Stimulated activated CD8-positive, alpha-beta memory T cell treated with anti-CD3 and anti-CD28 coated beads, Interleukin-7, amount 100 ng/mL, for 1 hour (primary cell): ENCODE measurements around the gene DDX20.
"Not testable (repeated sequence)": the region's sequence is repeated elsewhere in the genome, so short reads cannot be mapped to it uniquely, and the experiment has no call there.

ENCODE experiments used
- DNase-seq, 2 donors: peaks; one replicate each; pipeline ENCODE4 v3.0.0-alpha.2; 2020; ENCODE audit warnings: low read depth in 2 of 2

DDX20 gene

GRCh38 chr1:111789666-111790316, 34.1 kb downstream of the DDX20 start:
- DNase-seq: no peak

GRCh38 chr1:111791776-111792175, 36.1 kb downstream of the DDX20 start:
- no peak for DNase-seq

- no peak for DNase-seq
Observed at GRCh38 chr1:111792249-111792648, 36.5 kb downstream of the DDX20 start.

- no peak for DNase-seq
Observed at GRCh38 chr1:111793923-111794322, 38.2 kb downstream of the DDX20 start.

GRCh38 chr1:111795401-111795800, 39.7 kb downstream of the DDX20 start:
- DNase-seq: no peak

GRCh38 chr1:111798580-111798979, 42.9 kb downstream of the DDX20 start:
- DNase-seq: no peak

- DNase-seq: not testable (repeated sequence)
Observed at GRCh38 chr1:111799722-111800121, 44.0 kb downstream of the DDX20 start.

GRCh38 chr1:111801071-111801850, 45.6 kb downstream of the DDX20 start:
- DNase-seq: no peak

- DNase-seq: no peak
Observed at GRCh38 chr1:111802110-111802509, 46.4 kb downstream of the DDX20 start.

GRCh38 chr1:111802984-111803383, 47.3 kb downstream of the DDX20 start:
- DNase-seq: no peak

- DNase-seq: no peak
Observed at GRCh38 chr1:111803951-111804350, 48.2 kb downstream of the DDX20 start.

- no peak for DNase-seq
Observed at GRCh38 chr1:111804776-111805175, 49.1 kb downstream of the DDX20 start.

- no peak for DNase-seq
Observed at GRCh38 chr1:111805251-111805650, 49.5 kb downstream of the DDX20 start.

GRCh38 chr1:111811891-111812290, 56.2 kb downstream of the DDX20 start:
- no peak for DNase-seq

GRCh38 chr1:111812306-111812705, 56.6 kb downstream of the DDX20 start:
- DNase-seq: no peak

GRCh38 chr1:111813440-111814304, 58.0 kb downstream of the DDX20 start:
- DNase-seq: no peak

- no peak for DNase-seq
Observed at GRCh38 chr1:111814305-111814628, 58.6 kb downstream of the DDX20 start.

- no peak for DNase-seq
Observed at GRCh38 chr1:111814642-111815041, 58.9 kb downstream of the DDX20 start.
